Stimulated activated CD8-positive, alpha-beta memory T cell treated with anti-CD3 and anti-CD28 coated beads, Interleukin-7, amount 100 ng/mL, for 1 hour (primary cell): Measurements from ENCODE around the gene MAP3K14.

ENCODE experiments used
- DNase-seq, 2 donors: peaks; one replicate each; pipeline ENCODE4 v3.0.0-alpha.2; 2020; ENCODE audit warnings: low read depth in 2 of 2

The MAP3K14 gene

GRCh38 chr17:45339646-45340605 is 23.1 kb upstream of the MAP3K14 start:
- DNase-seq, result no peak

GRCh38 chr17:45338996-45339535 is 22.2 kb upstream of the MAP3K14 start:
- DNase-seq, result no peak

GRCh38 chr17:45338023-45338781 is 21.4 kb upstream of the MAP3K14 start:
- DNase-seq, result no peak

- no peak for DNase-seq
Observed at GRCh38 chr17:45336390-45337182, 19.8 kb upstream of the MAP3K14 start.

DNA sequence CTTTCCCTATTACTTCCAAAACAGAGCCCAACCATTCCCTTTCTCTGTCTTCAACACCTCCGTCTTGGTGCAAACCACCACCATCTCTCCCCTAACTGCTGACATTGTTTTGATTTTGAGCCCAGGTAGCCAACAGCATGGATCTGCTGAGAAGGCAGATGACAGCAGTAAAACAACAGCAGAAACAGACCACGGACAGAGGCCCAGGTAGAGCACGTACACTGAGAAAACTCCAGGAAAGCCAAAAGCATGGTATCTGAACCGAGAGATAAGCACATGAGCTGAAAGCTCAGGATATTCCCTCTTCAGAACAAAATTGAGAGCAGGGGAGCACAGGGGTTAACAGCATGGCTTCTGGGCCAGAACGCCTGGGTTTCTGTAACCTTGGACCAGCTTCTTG is 18.9 kb upstream of the MAP3K14 start:
- DNase-seq, result no peak

DNA sequence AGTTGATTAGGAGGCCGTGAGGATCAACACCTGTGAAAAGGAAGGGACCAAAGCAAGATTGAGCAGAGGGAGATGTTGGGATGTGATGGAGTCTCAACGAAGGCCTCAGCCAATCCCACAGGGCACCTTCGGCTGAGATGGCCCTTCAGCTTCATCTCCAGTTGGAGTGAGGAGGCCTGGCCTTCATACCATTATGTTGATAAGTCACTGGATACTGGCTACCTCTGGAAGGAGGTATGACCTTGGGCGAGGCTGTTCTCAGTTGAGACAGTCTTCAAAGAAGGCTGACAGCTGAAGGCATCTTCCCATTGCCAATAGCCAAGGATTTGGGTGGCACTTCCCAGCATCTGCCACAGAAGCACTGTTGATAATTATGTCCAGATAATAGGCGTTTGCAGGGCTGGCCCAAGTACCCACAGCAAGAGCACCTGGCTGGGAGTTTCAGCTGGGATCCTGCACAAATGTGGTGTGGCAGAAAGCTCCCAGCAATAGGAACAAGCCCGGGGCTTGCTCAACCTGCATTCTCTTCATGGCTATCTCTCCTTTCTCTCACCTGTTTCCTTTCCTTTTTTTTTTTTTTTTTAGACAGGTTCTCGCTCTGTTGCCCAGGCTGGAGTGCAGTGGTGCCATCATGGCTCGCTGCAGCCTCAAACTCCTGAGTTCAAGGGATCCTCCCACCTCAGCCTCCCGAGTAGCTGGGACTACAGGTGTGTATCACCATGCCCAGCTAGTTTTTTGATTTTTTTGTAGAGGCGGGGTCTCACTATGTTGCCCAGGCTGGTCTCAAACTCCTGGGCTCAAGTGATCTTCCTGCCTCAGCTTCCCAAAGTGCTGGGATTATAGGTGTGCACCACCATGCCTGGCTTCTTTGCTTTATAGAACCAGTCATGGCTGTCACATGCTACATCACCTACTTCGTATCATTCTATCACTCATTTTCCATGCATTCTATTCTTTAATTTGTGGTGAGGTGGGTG is 18.2 kb upstream of the MAP3K14 start:
- no peak for DNase-seq

GRCh38 chr17:45334231-45334630 is 17.4 kb upstream of the MAP3K14 start:
- no peak for DNase-seq

- DNase-seq, result no peak
Observed at GRCh38 chr17:45333702-45334092, 16.9 kb upstream of the MAP3K14 start.

- no peak for DNase-seq
Observed at GRCh38 chr17:45332989-45333701, 16.3 kb upstream of the MAP3K14 start.

DNA sequence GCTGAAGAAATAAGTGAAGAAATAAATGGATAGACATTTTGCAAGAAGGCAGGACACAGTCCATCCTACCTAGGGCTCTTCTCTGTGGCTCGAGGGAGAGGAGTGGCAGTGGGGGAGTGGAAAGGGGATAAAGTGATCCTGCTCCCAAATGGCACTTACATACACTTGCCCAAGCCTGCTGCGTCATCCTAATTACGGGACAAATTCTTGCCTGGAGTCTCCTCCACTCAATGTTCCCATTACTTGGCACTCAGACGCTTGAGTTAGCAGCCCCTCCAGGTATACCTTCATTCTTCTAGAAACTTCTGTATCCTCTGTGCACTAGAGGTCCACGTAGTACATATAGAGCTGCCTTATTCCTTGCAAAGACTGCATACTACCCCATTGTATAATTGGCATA is 15.7 kb upstream of the MAP3K14 start:
- no peak for DNase-seq

DNA sequence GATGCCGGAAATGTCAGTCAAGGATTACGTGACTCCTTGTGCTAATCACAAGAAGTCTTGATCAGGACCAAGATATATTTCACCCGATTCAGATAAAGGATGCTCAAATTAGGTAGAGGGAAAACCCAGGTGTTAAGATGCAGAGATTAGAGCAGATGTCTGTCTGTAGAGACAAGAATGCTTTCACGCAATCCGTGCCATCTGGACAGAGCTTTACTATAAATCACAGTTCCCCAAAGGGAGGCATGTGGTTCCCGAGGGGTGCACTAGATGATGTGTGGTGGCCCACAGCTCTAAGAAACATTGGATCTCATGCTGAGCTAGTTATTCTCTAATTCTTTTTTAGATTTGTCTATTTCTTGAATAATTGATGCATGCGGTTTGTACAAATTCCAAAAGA is 9.8 kb upstream of the MAP3K14 start:
- no peak for DNase-seq

GRCh38 chr17:45325810-45326209 is 9.0 kb upstream of the MAP3K14 start:
- no peak for DNase-seq

GRCh38 chr17:45324336-45324735 is 7.5 kb upstream of the MAP3K14 start:
- DNase-seq, result no peak

- no peak for DNase-seq
Observed at GRCh38 chr17:45322168-45322567, 5.3 kb upstream of the MAP3K14 start.

- no peak for DNase-seq
Observed at GRCh38 chr17:45320931-45321461, 4.2 kb upstream of the MAP3K14 start.

DNA sequence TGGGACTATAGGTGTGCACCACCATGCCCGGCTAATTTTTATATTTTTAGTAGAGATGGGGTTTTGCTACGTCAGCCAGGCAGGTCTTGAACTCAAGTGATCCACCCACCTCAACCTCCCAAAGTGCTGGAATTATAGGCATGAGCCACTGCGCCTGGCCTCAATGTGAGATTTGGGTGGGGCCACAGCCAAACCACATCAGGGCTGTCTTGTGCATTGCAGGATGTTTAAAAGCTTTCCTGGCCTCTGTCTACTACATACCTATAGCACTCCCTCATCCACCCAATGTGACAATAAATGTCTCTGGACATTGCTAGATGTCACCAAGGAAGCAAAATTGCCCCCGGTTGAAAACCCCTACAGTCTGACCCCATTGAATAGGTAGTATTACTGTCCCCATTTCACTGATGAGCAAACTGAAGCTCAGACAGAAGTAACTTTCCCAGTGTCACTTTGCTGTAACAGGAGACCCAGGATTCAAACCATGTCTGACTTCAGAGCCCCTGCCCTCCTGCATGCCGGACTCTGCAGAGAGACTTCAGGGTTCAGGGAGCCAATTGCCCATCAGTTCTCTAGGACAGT is 3.6 kb upstream of the MAP3K14 start:
- DNase-seq, result no peak

- DNase-seq, result no peak
Observed at GRCh38 chr17:45319239-45319703, 2.5 kb upstream of the MAP3K14 start.

DNA sequence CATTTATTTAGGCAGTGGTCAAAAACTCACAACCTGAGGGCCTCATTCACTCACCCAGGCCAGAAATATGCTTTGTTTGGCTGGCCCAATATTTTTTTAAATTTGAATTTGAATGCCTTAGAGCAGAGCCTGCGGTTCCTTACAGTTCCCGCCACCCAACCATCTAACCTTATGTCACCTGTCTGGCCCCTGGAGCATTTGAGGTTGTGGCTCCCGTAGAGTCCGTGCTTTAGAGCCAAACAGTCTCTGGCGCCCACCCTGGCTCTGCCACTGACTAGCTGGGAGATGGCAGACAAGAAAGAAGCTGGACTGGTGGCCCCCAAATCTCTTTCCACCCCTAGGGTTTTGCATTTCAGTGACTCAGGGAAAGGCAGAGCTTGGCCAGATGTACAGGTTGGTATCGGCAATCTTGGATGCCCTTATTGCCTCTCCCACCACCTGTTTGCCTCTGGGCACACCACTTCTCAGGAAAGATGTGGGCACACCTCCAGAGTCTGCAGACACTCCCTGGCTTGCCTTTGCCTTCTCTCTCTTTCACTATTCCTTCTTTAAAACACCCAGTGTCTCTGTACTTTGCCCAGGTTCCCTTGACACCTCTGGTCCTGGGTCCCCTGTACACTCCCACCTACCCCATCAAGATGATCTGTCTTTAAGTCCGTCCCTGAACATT is 1.9 kb upstream of the MAP3K14 start:
- no peak for DNase-seq
